HepG2 (cell line): ENCODE results near the gene INSIG1. TPM values are rescaled to one million over a fixed set of nuclear protein-coding genes. Genes with fewer than 3 reads are reported as not detected.

ENCODE experiments used
- ATAC-seq: fragments of 200-7000 bp; cut with Tn5 transposase; 3 replicates; pipeline ENCODE4 v1.9.1; 2020; ENCODE audit warnings: mild to moderate bottlenecking, moderate library complexity
- BruUV-seq: library from RNA; stranded (reverse); fragments of 400-500 nt; replicated peaks from 2 replicates; lab custom pipeline; 2021; lab: Mats Ljungman, UMichigan
- CTCF ChIA-PET: fragments of 300-600 bp; formaldehyde crosslinking; extraction: SDS; loops from one replicate; lab custom pipeline; 2021; ENCODE audit warnings: low total read pairs, inconsistent platforms, low intra/inter-chr PET ratio; lab: Yijun Ruan, JAX
- POLR2A ChIA-PET: fragments of 350-600 bp; sonication (Branson Sonifier 250); formaldehyde crosslinking; loops from one replicate; lab custom pipeline; 2020; ENCODE audit warnings: antibody characterized with exemption, inconsistent platforms; lab: Yijun Ruan, JAX
- DNase-seq: peaks from one replicate; pipeline ENCODE4 v3.0.0-alpha.2; 2015; ENCODE audit warnings: low spot score
- FAIRE-seq: peaks from 3 replicates; lab custom pipeline; 2011; peaks lifted over from hg19 to GRCh38; lab: Jason Lieb, UNC
- H2AFZ ChIP-seq: one replicate; pipeline ENCODE4 v1.6.1; 2011; ENCODE audit warnings: low read length, inconsistent platforms
- H3K27ac ChIP-seq: fragments of 300-600 bp; 3 replicates; pipeline ENCODE4 v1.8.0; 2011; ENCODE audit warnings: mixed run types, mild to moderate bottlenecking, mixed read lengths, low read length, inconsistent platforms; ENCODE audit not compliant: insufficient read depth; ENCODE audit errors: extremely low read length
- H3K27me3 ChIP-seq, 2 experiments: fragments of 200-600 bp in 1 of 2; 2 replicates in 1 of 2; 3 replicates in 1 of 2; pipeline versions ENCODE4 v1.6.0 to v1.8.0; 2011; ENCODE audit warnings: low read length in 2 of 2, mild to moderate bottlenecking in 2 of 2, moderate library complexity in 2 of 2, inconsistent platforms in 1 of 2; ENCODE audit not compliant: insufficient read depth in 2 of 2, control insufficient read depth in 1 of 2
- H3K36me3 ChIP-seq, 2 experiments: fragments of 200-600 bp in 1 of 2; replicated peaks in 1 of 2; 2 replicates in 1 of 2; 3 replicates in 1 of 2; pipeline versions ENCODE4 v1.5.1 to v1.8.0; 2011; ENCODE audit warnings: low read length in 2 of 2, inconsistent platforms in 1 of 2; ENCODE audit not compliant: insufficient read depth in 2 of 2, control insufficient read depth in 1 of 2
- H3K4me1 ChIP-seq: 2 replicates; pipeline ENCODE4 v1.5.1; 2012; ENCODE audit warnings: low read length, inconsistent platforms; ENCODE audit not compliant: insufficient read depth
- H3K4me2 ChIP-seq: 2 replicates; pipeline ENCODE4 v1.6.0; 2011; ENCODE audit warnings: low read depth, low read length, inconsistent platforms
- H3K4me3 ChIP-seq, 3 experiments: fragments of 200-600 bp in 1 of 3; sonication (generic), shearing (Covaris generic) in 1 of 3; replicated peaks in 1 of 3; 2 replicates each; pipeline ENCODE4 v1.5.1; 2011 to 2016; ENCODE audit warnings: low read length in 3 of 3, inconsistent platforms in 2 of 3, low read depth in 2 of 3, mild to moderate bottlenecking in 2 of 3, control low read depth in 1 of 3, mixed read lengths in 1 of 3; ENCODE audit not compliant: insufficient read depth in 1 of 3
- H3K79me2 ChIP-seq: one replicate; pipeline ENCODE4 v1.6.1; 2011; ENCODE audit warnings: low read length, inconsistent platforms; ENCODE audit not compliant: insufficient read depth
- H3K9ac ChIP-seq: 2 replicates; pipeline ENCODE4 v1.6.0; 2011; ENCODE audit warnings: mild to moderate bottlenecking, low read depth, low read length, inconsistent platforms; ENCODE audit not compliant: insufficient read depth
- H3K9me3 ChIP-seq: 2 replicates; pipeline ENCODE4 v1.5.1; 2012; ENCODE audit warnings: mild to moderate bottlenecking, low read length
- H4K20me1 ChIP-seq: 2 replicates; pipeline ENCODE4 v1.6.0; 2011; ENCODE audit warnings: inconsistent platforms, mild to moderate bottlenecking, low read length, moderate library complexity; ENCODE audit not compliant: insufficient read depth
- FIP1L1 ChIP-seq: fragments of 200-400 bp; formaldehyde crosslinking; IDR thresholded peaks from 2 replicates; pipeline ENCODE4 v1.6.1; 2018; ENCODE audit warnings: low read depth, mild to moderate bottlenecking, low read length, moderate library complexity, borderline replicate concordance; ENCODE audit not compliant: insufficient read depth
- KLF13 ChIP-seq: sonication (generic); formaldehyde crosslinking; IDR thresholded peaks from 2 replicates; pipeline ENCODE4 v1.4.0; 2020; ENCODE audit warnings: mild to moderate bottlenecking, missing genetic modification reagents
- RBFOX2 ChIP-seq: fragments of 200-400 bp; formaldehyde crosslinking; IDR thresholded peaks from 2 replicates; pipeline ENCODE4 v1.6.1; 2017; ENCODE audit warnings: low read depth, mild to moderate bottlenecking, low read length
- TOE1 ChIP-seq: sonication (generic); formaldehyde crosslinking; IDR thresholded peaks from 2 replicates; pipeline ENCODE4 v1.4.0; 2020; ENCODE audit warnings: mild to moderate bottlenecking, missing genetic modification reagents
- ZNF234 ChIP-seq: sonication (generic); formaldehyde crosslinking; conservative IDR thresholded peaks from 2 replicates; pipeline ENCODE4 v1.5.1; 2020; ENCODE audit warnings: mild to moderate bottlenecking, missing genetic modification reagents
- WGBS: methylation state at CpG from one replicate; pipeline ENCODE4 v1.1.6; 2017; ENCODE audit warnings: low lambda C conversion rate; 5-methylcytosine and 5-hydroxymethylcytosine counted together
- in situ Hi-C: cut with HindIII; loops from 2 replicates; pipeline ENCODE4 v1.10.0; 2017; ENCODE audit warnings: low pct_unique_long_range_greater_than_20kb; ENCODE audit not compliant: extremely low pct_ligation_motif_present
- intact Hi-C: fragments of 100-400 bp; cut with micrococcal nuclease; formaldehyde crosslinking; loops from one replicate; pipeline ENCODE4 v1.10.0; 2022; ENCODE audit not compliant: unreplicated experiment
- polyA plus RNA-seq, 8 experiments: library from polyadenylated mRNA; depleted of rRNA in 3 of 8; stranded (reverse) in 7 of 8; unstranded in 1 of 8; fragments of >200 nt; fragmentation: Illumina TruSeq in 4 of 8; extraction: Trizol in 4 of 8; gene quantifications; 2 replicates each; pipeline versions ENCODE4 v1.2.1 to v1.2.3, GENCODE V29; 2011 to 2016; ENCODE audit warnings: low read depth in 4 of 8, missing spikeins in 1 of 8, mixed read lengths in 1 of 8; ENCODE audit not compliant: insufficient read depth in 1 of 8
- total RNA-seq, 5 experiments: library from RNA; depleted of rRNA; stranded (reverse); fragments of >200 nt; fragmentation: Illumina TruSeq; extraction: Trizol; gene quantifications; 2 replicates each; pipeline ENCODE4 v1.2.3, GENCODE V29; 2016; ENCODE audit warnings: low read depth in 1 of 5
- TF ChIP-seq, protein P1 (sequence below): sonication (generic); formaldehyde crosslinking; IDR thresholded peaks from 2 replicates; pipeline ENCODE4 v1.5.0; 2020; ENCODE audit warnings: mild to moderate bottlenecking, missing genetic modification reagents, borderline replicate concordance
- TF ChIP-seq, protein P2 (sequence below): sonication (generic); formaldehyde crosslinking; IDR thresholded peaks from 2 replicates; pipeline ENCODE4 v1.4.0; 2020; ENCODE audit warnings: missing genetic modification reagents
- TF ChIP-seq, protein P3 (sequence below): IDR thresholded peaks from 2 replicates; pipeline ENCODE4 v1.6.1; 2012; ENCODE audit warnings: low read length, improper control_type of control experiment
- TF ChIP-seq, protein P4 (sequence below): sonication (generic); formaldehyde crosslinking; conservative IDR thresholded peaks from 2 replicates; pipeline ENCODE4 v1.8.0; 2022; ENCODE audit warnings: missing genetic modification reagents

The INSIG1 gene
- total and polyA plus RNA-seq, 2 of the 13 experiments (the other 11 are each of a cell fraction or from before 2014, with no cell fraction given): 0.07 to 0.11 TPM

DNA sequence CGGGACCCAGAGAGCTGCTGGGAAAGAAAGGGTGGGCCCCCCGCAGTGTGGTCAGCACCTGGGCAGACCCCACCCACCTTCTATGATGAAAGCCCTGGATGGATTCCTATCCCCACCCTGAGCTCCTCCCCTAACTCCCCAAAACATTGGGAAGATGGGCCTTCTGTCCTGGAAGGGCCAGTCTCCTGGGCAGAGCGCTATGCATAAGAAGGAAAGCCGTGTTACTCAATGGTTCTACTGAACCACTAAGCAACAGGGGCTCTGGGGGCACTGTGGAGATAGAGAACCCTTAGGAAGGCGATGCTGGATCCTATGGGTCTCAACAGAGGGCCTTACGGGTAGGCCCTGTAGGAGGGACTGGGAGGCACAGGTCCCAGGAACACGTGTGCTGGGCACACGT is 30.7 kb upstream of the INSIG1 start (continued):
- TF ChIP-seq, protein P1, sequence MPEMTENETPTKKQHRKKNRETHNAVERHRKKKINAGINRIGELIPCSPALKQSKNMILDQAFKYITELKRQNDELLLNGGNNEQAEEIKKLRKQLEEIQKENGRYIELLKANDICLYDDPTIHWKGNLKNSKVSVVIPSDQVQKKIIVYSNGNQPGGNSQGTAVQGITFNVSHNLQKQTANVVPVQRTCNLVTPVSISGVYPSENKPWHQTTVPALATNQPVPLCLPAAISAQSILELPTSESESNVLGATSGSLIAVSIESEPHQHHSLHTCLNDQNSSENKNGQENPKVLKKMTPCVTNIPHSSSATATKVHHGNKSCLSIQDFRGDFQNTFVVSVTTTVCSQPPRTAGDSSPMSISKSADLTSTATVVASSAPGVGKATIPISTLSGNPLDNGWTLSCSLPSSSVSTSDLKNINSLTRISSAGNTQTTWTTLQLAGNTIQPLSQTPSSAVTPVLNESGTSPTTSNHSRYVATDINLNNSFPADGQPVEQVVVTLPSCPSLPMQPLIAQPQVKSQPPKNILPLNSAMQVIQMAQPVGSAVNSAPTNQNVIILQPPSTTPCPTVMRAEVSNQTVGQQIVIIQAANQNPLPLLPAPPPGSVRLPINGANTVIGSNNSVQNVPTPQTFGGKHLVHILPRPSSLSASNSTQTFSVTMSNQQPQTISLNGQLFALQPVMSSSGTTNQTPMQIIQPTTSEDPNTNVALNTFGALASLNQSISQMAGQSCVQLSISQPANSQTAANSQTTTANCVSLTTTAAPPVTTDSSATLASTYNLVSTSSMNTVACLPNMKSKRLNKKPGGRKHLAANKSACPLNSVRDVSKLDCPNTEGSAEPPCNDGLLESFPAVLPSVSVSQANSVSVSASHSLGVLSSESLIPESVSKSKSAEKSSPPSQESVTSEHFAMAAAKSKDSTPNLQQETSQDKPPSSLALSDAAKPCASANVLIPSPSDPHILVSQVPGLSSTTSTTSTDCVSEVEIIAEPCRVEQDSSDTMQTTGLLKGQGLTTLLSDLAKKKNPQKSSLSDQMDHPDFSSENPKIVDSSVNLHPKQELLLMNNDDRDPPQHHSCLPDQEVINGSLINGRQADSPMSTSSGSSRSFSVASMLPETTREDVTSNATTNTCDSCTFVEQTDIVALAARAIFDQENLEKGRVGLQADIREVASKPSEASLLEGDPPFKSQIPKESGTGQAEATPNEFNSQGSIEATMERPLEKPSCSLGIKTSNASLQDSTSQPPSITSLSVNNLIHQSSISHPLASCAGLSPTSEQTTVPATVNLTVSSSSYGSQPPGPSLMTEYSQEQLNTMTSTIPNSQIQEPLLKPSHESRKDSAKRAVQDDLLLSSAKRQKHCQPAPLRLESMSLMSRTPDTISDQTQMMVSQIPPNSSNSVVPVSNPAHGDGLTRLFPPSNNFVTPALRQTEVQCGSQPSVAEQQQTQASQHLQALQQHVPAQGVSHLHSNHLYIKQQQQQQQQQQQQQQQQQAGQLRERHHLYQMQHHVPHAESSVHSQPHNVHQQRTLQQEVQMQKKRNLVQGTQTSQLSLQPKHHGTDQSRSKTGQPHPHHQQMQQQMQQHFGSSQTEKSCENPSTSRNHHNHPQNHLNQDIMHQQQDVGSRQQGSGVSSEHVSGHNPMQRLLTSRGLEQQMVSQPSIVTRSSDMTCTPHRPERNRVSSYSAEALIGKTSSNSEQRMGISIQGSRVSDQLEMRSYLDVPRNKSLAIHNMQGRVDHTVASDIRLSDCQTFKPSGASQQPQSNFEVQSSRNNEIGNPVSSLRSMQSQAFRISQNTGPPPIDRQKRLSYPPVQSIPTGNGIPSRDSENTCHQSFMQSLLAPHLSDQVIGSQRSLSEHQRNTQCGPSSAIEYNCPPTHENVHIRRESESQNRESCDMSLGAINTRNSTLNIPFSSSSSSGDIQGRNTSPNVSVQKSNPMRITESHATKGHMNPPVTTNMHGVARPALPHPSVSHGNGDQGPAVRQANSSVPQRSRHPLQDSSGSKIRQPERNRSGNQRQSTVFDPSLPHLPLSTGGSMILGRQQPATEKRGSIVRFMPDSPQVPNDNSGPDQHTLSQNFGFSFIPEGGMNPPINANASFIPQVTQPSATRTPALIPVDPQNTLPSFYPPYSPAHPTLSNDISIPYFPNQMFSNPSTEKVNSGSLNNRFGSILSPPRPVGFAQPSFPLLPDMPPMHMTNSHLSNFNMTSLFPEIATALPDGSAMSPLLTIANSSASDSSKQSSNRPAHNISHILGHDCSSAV (CRISPR knock-in tag): no peak

DNA sequence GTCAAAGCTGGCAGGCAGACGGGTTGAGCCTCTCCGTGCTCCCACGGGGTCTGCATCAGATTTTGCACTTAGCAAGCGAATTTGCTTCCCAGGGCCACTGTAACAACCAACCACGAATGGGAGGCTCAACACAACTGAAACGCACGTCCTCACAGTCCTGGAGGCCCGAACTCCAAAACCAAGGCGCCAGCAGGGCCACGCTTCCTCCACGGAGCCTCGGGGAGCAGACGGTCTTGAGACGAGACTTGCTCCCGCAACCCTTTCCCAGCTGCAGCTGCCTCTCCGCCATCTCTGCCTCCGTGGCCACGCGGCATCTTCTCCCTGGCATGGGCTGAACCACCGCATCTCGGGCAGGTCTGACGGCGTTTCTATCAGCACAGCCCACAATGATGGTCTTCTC is 30.2 kb upstream of the INSIG1 start:
- H3K27ac ChIP-seq: no peak overlapping the region
- H4K20me1 ChIP-seq: no peaks in the 10 kb centered on the region
- FAIRE-seq (no peak), ATAC-seq (no peak), DNase-seq (no peak)
- in situ Hi-C loops (no loop called here), intact Hi-C loops (no loop called here)
- H3K4me3 ChIP-seq: no peak overlapping the region
- BruUV-seq: no TSS peak
- H2AFZ ChIP-seq: no peak overlapping the region
- H3K4me1 ChIP-seq: 0 out of 2 replicates have a peak, but pooled peaks cover 9% of the 10 kb centered on the region
- no peak overlapping the region for H3K4me2 ChIP-seq
- 63% methylated on average over 16 of the region's 23 CpGs for WGBS
- no peaks in the 10 kb centered on the region for H3K79me2 ChIP-seq
- no peaks in the 10 kb centered on the region for H3K9me3 ChIP-seq
- POLR2A ChIA-PET: no interaction called here
- H3K27me3 ChIP-seq: peaks cover 0 to 30% of the 10 kb centered on the region in 2 experiments
- no peaks in the 10 kb centered on the region for H3K36me3 ChIP-seq
- no peak overlapping the region for H3K9ac ChIP-seq
- CTCF ChIA-PET: no interaction called here
- TF ChIP-seq, protein P2, sequence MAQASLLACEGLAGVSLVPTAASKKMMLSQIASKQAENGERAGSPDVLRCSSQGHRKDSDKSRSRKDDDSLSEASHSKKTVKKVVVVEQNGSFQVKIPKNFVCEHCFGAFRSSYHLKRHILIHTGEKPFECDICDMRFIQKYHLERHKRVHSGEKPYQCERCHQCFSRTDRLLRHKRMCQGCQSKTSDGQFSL: no peak
- TF ChIP-seq ZNF234: no peak
- TF ChIP-seq RBFOX2: no peak
- no peak for TF ChIP-seq KLF13 (CRISPR knock-in tag)
- no peak for TF ChIP-seq FIP1L1
- TF ChIP-seq, protein P3, sequence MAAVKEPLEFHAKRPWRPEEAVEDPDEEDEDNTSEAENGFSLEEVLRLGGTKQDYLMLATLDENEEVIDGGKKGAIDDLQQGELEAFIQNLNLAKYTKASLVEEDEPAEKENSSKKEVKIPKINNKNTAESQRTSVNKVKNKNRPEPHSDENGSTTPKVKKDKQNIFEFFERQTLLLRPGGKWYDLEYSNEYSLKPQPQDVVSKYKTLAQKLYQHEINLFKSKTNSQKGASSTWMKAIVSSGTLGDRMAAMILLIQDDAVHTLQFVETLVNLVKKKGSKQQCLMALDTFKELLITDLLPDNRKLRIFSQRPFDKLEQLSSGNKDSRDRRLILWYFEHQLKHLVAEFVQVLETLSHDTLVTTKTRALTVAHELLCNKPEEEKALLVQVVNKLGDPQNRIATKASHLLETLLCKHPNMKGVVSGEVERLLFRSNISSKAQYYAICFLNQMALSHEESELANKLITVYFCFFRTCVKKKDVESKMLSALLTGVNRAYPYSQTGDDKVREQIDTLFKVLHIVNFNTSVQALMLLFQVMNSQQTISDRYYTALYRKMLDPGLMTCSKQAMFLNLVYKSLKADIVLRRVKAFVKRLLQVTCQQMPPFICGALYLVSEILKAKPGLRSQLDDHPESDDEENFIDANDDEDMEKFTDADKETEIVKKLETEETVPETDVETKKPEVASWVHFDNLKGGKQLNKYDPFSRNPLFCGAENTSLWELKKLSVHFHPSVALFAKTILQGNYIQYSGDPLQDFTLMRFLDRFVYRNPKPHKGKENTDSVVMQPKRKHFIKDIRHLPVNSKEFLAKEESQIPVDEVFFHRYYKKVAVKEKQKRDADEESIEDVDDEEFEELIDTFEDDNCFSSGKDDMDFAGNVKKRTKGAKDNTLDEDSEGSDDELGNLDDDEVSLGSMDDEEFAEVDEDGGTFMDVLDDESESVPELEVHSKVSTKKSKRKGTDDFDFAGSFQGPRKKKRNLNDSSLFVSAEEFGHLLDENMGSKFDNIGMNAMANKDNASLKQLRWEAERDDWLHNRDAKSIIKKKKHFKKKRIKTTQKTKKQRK: no peak
- no peak for TF ChIP-seq TOE1 (CRISPR knock-in tag)
- TF ChIP-seq, protein P4, sequence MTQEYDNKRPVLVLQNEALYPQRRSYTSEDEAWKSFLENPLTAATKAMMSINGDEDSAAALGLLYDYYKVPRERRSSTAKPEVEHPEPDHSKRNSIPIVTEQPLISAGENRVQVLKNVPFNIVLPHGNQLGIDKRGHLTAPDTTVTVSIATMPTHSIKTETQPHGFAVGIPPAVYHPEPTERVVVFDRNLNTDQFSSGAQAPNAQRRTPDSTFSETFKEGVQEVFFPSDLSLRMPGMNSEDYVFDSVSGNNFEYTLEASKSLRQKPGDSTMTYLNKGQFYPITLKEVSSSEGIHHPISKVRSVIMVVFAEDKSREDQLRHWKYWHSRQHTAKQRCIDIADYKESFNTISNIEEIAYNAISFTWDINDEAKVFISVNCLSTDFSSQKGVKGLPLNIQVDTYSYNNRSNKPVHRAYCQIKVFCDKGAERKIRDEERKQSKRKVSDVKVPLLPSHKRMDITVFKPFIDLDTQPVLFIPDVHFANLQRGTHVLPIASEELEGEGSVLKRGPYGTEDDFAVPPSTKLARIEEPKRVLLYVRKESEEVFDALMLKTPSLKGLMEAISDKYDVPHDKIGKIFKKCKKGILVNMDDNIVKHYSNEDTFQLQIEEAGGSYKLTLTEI (CRISPR knock-in tag): no peak
